Activated CD4-positive, alpha-beta T cell treated with anti-CD3 and anti-CD28 coated beads for 36 hours (primary cell): ENCODE measurements around the gene NPTX1. TPM values are rescaled to one million over a fixed set of nuclear protein-coding genes. Genes with fewer than 3 reads are reported as not detected.
A peak's percentile ranks its signal among the peaks of the same experiment; 100 is the strongest.

Experiments
- ATAC-seq: fragments of 200-7000 bp; cut with Tn5 transposase; one replicate; pipeline ENCODE4 v1.10.0; 2021; ENCODE audit warnings: mild to moderate bottlenecking, moderate library complexity
- CTCF ChIA-PET: fragments of 350-600 bp; sonication (Branson Sonifier 250); formaldehyde crosslinking; loops from one replicate; lab custom pipeline; 2021; ENCODE audit warnings: antibody characterized with exemption; lab: Charles Lee
- POLR2A ChIA-PET: fragments of 350-600 bp; sonication (Branson Sonifier 250); formaldehyde crosslinking; loops from one replicate; lab custom pipeline; 2021; ENCODE audit warnings: antibody characterized with exemption, inconsistent platforms; lab: Charles Lee
- DNase-seq: peaks from one replicate; pipeline ENCODE4 v3.0.0-alpha.2; 2020
- H3K27ac Mint-ChIP-seq: one replicate; pipeline ENCODE4 v1.8.0; 2021; ENCODE audit warnings: mixed read lengths
- H3K27me3 Mint-ChIP-seq: one replicate; pipeline ENCODE4 v1.8.0; 2021; ENCODE audit warnings: mixed read lengths
- H3K36me3 Mint-ChIP-seq: one replicate; pipeline ENCODE4 v1.8.0; 2021; ENCODE audit warnings: low read depth, mixed read lengths
- H3K4me1 Mint-ChIP-seq: one replicate; pipeline ENCODE4 v1.8.0; 2021; ENCODE audit warnings: mixed read lengths
- H3K4me3 Mint-ChIP-seq: one replicate; pipeline ENCODE4 v1.8.0; 2021; ENCODE audit warnings: mild to moderate bottlenecking, moderate library complexity, mixed read lengths
- H3K9me3 Mint-ChIP-seq: one replicate; pipeline ENCODE4 v1.8.0; 2021; ENCODE audit warnings: low read depth, mixed read lengths
- intact Hi-C, 2 experiments: fragments of 100-400 bp; cut with DNase I in 1 of 2; cut with micrococcal nuclease in 1 of 2; formaldehyde crosslinking; loops; one replicate each; pipeline versions ENCODE4 v1.14.2 to v1.15.1; 2022 to 2024; cut with DNase I, micrococcal nuclease
- total RNA-seq, 2 experiments: library from RNA; stranded (reverse); gene quantifications; one replicate each; pipeline ENCODE4 v1.2.3, GENCODE V29; 2021

Gene NPTX1
- total RNA-seq, 2 experiments from 2014 or later, result 22.7 to 27.5 TPM

DNA sequence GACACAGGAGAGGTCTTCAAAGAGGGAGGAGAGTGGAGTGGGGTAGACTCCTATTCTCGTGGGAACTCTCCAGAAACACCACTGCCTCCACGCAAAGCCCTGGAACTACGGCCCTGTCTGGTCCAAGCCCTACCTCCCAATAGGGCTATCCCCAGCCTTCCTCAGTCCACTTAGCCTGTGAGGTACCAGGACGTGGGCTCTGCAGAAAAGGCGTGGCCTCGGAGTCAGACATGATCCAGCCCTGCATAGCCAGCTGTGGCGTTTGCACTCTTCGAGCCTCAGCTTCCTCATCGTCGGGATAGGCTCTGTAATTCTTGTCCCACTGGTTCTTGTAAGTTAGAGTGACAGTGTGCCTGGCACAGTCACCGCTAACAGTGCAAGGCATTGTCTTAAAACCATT lies 47.6 kb downstream of the NPTX1 start:
- H3K36me3 Mint-ChIP-seq, result no peaks in the 10 kb centered on the region
- intact Hi-C loops, result no loop called here
- no peak overlapping the region for H3K4me3 Mint-ChIP-seq
- H3K27me3 Mint-ChIP-seq, result no peaks in the 10 kb centered on the region
- no peak for DNase-seq
- ATAC-seq, result no peak
- no peaks in the 10 kb centered on the region for H3K9me3 Mint-ChIP-seq
- CTCF ChIA-PET, result interaction anchor here (1.0 kb wide), 1 partner anchor 471 kb away, joined by 3 read pairs; no protein-coding TSS in a partner anchor
- H3K27ac Mint-ChIP-seq, result no peak overlapping the region
- POLR2A ChIA-PET, result no interaction called here
- peaks cover 9% of the 10 kb centered on the region for H3K4me1 Mint-ChIP-seq

DNA sequence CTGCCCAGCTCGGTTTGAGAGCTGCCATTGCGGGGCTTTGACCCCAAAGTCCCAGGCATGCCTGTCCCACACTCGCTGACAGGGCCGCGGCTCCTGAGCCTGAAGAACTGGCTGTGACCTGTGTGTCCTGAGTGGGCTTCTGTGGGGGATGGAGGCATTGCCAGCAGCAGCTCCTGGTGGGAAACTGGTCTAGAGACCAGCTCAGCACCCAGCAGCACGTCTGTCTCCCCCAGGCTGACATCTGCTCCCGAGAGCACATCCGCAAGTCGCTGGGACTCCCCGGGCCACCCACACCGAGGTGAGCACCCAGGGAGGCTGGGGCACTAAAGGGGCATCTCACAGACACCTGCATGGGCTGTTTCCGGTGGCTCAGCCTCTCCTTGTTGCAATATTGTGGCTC lies 48.0 kb downstream of the NPTX1 start:
- H3K27ac Mint-ChIP-seq, result no peak overlapping the region
- no peak for DNase-seq
- ChIA-PET CTCF (interaction anchor here (0.6 to 1.6 kb wide), 8 partner anchors 9 to 675 kb away, joined by 3 to 5 read pairs (median 3); no protein-coding TSS in a partner anchor), POLR2A (no interaction called here)
- no peak for ATAC-seq
- peaks cover 9% of the 10 kb centered on the region for H3K4me1 Mint-ChIP-seq
- no peaks in the 10 kb centered on the region for H3K27me3 Mint-ChIP-seq
- no peak overlapping the region for H3K4me3 Mint-ChIP-seq
- intact Hi-C loops, result no loop called here
- no peaks in the 10 kb centered on the region for H3K36me3 Mint-ChIP-seq
- H3K9me3 Mint-ChIP-seq, result no peaks in the 10 kb centered on the region

DNA sequence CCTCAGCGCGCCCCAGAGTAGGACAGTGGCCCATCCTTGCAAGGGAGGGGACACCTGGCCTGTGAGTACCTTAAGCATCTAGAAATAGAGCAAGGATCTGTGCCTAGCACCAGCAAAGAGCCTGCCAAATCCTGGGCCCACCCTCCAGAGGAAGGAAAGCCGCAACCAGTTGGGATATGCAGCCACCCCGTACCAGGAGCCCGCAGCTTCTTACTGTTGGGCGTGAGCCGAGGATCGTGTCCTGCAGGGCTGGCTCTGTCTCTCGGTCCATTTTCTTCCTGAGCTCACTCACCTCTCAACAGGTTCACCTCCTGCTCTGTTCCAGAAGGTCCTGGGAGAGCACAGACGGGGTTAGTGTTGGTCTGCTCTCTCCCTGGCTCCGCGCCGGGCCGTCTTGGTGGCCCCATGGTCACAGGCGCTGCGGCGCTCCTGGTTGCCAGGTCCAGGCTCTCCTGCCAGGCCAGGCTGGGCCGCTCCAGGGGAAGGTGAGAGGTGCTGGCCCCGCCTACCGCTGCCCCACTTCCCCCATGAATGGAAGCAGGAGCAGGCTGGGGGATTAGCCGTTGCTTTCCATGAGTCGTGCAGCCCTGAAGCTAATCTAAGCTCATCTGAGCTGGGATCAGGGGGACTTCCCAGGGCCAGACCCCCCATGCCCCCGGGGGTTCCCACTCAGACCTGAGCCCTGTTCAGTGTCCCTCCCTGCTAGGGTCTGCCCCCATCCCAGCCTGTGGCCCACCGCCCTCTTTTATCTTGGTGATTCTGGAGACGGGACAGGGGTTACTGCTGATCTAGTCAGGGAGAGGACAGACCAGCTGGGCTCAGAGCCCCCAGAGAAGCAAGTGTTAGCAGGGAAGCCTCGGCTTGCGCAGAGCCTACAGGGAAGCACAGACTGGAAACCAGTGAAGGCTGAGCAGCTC lies 48.8 kb downstream of the NPTX1 start:
- ATAC-seq (no peak), DNase-seq (no peak)
- Mint-ChIP-seq H3K27me3 (no peaks in the 10 kb centered on the region), H3K36me3 (no peaks in the 10 kb centered on the region), H3K27ac (no peak overlapping the region), H3K9me3 (no peaks in the 10 kb centered on the region), H3K4me3 (no peak overlapping the region), H3K4me1 (peaks cover 9% of the 10 kb centered on the region)
- POLR2A ChIA-PET, result interaction anchor here (0.6 kb wide), 1 partner anchor 48 kb away, joined by 3 read pairs; no protein-coding TSS in a partner anchor
- CTCF ChIA-PET, result interaction anchor here (0.6 to 1.6 kb wide), 30 partner anchors 8 to 675 kb away, joined by 3 to 11 read pairs (median 3); no protein-coding TSS in a partner anchor
- intact Hi-C loops, result loop anchor here (1.0 to 2.0 kb wide), 7 partner anchors 117 to 673 kb away; partner anchors contain the start of gene RPTOR (in 1 of the 2)

DNA sequence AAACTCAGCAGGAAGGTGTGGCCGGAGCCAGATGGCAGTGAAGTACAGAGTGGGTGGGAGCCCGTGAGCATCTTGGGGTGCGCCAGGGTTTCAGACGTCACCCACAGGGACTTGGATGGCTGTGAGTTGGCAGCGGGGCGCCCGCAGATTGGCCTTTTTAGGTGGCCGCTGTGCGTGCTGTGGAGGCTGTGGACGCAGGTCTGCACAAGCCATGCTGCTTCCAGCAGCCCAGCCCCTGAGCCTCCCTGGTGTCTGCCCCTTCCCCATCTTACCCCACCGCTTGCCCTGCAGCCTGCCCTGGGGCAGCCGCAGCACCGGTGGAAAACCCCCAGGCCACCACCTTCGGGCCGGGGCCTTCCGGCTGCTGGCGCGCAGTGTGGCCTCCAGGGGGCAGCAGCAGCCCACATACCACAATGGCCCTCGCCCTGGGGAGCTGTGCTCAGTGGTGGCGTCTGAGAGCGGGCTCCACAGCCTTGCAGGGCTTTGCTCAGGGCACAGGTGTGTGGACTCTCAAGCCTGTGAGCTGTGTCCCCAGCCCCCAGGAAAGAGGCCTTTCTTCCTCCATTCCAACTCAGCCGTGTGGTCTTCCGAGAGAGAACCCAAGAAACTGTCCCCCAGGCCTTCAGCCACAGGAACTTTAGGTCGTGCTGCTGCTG lies 49.6 kb downstream of the NPTX1 start:
- ChIA-PET POLR2A (interaction anchor here (0.6 kb wide), 1 partner anchor 49 kb away, joined by 3 read pairs; no protein-coding TSS in a partner anchor), CTCF (interaction anchor here (0.6 to 1.6 kb wide), 25 partner anchors 10 to 676 kb away, joined by 3 to 11 read pairs (median 4); no protein-coding TSS in a partner anchor)
- Mint-ChIP-seq H3K27me3 (no peaks in the 10 kb centered on the region), H3K9me3 (no peaks in the 10 kb centered on the region), H3K4me3 (no peak overlapping the region), H3K27ac (no peak overlapping the region), H3K4me1 (peaks cover 9% of the 10 kb centered on the region), H3K36me3 (no peaks in the 10 kb centered on the region)
- intact Hi-C loops, result loop anchor here (1.0 to 2.0 kb wide), 7 partner anchors 118 to 674 kb away; partner anchors contain the start of gene RPTOR (in 1 of the 2)
- ATAC-seq (peak; percentile 99), DNase-seq (peak; percentile 93)

DNA sequence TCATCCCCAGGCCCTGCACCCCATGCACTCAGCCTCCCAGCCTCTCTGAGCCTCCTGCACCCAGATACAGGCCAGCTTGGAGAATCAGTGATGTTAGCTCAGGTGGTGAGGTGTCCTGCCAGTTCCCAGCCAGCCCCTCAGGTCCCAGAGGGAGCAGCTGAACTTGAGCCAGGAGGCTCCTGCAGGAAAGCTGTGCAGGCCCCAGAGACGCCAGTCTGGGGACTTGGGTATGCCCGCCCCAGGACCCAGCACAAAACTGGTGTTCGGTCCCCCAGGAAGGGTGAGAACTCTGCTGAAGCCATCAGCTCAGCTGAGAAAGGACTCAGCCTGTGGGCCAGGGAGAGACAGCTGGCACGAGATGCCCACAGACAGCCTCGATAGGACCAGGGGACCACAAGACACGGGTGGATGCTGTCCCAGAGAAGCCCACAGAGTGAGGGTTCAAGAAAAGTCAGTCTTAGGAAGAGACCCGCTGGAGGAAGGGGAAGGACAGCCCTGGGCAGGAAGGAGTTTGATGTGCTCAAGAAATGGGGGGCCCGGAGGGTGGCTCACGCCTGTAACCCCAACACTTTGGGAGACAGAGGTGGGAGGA lies 50.5 kb downstream of the NPTX1 start:
- H3K27me3 Mint-ChIP-seq, result no peaks in the 10 kb centered on the region
- H3K36me3 Mint-ChIP-seq, result no peaks in the 10 kb centered on the region
- ChIA-PET POLR2A (no interaction called here), CTCF (interaction anchor here (1.3 to 2.8 kb wide), 2 partner anchors 11 to 473 kb away, joined by 4 to 14 read pairs; partner anchors contain the start of gene ENDOV)
- no peak overlapping the region for H3K27ac Mint-ChIP-seq
- H3K9me3 Mint-ChIP-seq, result no peaks in the 10 kb centered on the region
- intact Hi-C loops, result loop anchor here (2.0 kb wide), 2 partner anchors 555 to 675 kb away; no protein-coding TSS in a partner anchor
- DNase-seq, result no peak
- peaks cover 9% of the 10 kb centered on the region for H3K4me1 Mint-ChIP-seq
- no peak overlapping the region for H3K4me3 Mint-ChIP-seq
- no peak for ATAC-seq

DNA sequence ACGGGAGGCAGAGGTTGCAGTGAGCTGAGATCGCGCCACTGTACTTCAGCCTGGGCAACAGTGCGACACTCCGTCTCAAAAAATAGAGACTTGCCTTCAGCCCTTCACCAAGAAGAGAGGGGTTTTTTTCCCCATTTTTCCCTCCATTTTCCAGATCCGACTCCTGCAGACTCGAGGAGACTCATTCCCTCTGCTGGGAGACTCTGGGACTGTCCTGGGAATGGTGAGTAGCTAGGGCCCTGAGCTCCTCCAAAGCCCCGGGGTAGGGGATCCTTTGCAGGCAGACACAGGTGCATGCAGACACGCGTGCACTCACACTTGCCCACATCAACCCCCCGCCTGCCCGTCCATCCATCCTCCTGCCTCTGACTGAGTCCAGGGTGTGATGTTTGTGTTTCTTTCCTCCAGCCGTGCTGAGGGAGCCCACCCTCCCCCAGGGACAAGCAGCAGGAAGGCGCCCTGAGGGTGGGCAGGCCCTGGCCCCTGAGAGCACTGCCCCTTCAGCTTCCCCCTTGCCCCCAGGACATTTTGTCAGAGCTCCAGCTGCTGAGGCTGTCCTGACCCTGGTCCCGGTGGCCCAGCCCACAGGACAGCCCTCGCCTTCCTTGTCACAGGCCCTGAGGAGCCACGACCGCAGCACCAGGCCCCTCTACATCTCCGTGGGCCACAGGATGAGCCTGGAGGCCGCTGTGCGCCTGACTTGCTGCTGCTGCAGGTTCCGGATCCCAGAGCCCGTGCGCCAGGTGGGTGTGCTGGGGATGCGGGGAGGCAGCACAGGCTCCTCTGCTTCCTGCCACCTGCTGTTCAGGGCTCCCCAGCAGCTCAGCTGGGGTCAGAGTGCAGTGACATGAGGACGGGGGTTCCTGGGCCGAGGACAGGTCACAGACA lies 51.3 kb downstream of the NPTX1 start:
- POLR2A ChIA-PET, result interaction anchor here (0.6 kb wide), 1 partner anchor 494 kb away, joined by 3 read pairs; no protein-coding TSS in a partner anchor
- intact Hi-C loops, result no loop called here
- CTCF ChIA-PET, result interaction anchor here (0.7 to 2.8 kb wide), 4 partner anchors 10 to 474 kb away, joined by 3 to 14 read pairs (median 4); partner anchors contain the start of gene ENDOV
- H3K4me3 Mint-ChIP-seq, result no peak overlapping the region
- H3K36me3 Mint-ChIP-seq, result no peaks in the 10 kb centered on the region
- H3K27ac Mint-ChIP-seq, result no peak overlapping the region
- no peaks in the 10 kb centered on the region for H3K27me3 Mint-ChIP-seq
- peaks cover 9% of the 10 kb centered on the region for H3K4me1 Mint-ChIP-seq
- no peaks in the 10 kb centered on the region for H3K9me3 Mint-ChIP-seq
- ATAC-seq, result no peak
- no peak for DNase-seq

DNA sequence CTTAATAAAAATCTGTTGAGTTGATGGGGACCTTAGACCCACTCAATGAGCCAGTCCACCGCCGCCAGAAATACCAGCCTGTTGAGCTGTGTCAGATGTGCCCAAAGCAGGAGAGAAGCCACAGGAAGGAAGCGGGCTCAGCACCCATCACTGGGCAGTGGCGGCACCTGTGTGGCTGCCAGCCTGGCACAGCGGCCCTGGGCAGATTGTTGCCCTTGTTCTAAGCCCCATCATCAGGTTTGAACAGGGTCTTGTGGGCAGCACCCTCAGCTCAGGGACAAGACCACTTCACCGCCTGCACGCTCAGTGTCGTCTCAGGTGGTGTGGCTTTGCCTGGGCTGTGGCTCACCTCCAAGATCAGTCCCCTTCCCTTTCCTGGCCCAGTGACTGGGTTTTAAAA lies 52.1 kb downstream of the NPTX1 start:
- intact Hi-C loops, result no loop called here
- DNase-seq, result no peak
- Mint-ChIP-seq H3K36me3 (no peaks in the 10 kb centered on the region), H3K4me1 (peaks cover 9% of the 10 kb centered on the region), H3K27me3 (no peaks in the 10 kb centered on the region), H3K4me3 (no peak overlapping the region), H3K9me3 (no peaks in the 10 kb centered on the region), H3K27ac (no peak overlapping the region)
- ChIA-PET POLR2A (interaction anchor here (0.6 kb wide), 1 partner anchor 495 kb away, joined by 3 read pairs; no protein-coding TSS in a partner anchor), CTCF (interaction anchor here (0.6 to 2.8 kb wide), 3 partner anchors 9 to 619 kb away, joined by 3 to 14 read pairs (median 3); partner anchors contain the start of gene ENDOV)
- no peak for ATAC-seq

DNA sequence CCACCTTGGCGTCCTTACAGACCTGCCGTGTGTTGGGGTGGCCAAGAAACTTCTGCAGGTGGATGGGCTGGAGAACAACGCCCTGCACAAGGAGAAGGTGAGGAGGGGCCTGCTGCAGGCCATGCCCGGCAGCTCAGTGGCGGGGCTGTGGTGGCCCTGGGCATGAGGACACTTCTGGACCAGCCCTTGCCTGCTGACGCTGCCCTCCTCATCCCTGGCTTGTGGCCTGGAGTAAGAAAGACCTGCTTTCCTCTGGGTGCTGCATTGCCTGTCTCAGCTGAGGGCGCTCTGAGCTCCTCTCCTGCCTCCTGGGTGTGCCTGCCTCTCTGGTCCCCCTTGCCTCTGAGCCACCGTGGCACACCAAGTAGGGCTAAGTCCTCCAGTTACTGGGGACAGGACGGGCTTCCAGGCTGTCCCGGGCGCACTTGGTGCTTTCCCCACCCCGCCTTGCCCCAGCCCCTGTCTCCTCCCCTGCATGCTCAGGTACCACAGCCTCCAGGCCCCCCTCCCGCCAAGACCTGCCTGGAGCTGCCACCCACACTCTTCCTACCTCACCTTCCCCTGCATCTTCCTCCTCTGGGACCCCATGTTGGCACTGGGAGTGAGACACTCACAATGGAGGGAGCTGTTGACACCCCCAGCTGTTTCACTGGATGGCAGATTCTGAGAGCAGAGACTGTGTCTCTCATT lies 52.7 kb downstream of the NPTX1 start:
- ChIA-PET CTCF (interaction anchor here (0.6 to 2.8 kb wide), 3 partner anchors 9 to 619 kb away, joined by 3 to 14 read pairs (median 3); partner anchors contain the start of gene ENDOV), POLR2A (no interaction called here)
- Mint-ChIP-seq H3K4me1 (peaks cover 9% of the 10 kb centered on the region), H3K4me3 (no peak overlapping the region), H3K27me3 (no peaks in the 10 kb centered on the region), H3K36me3 (no peaks in the 10 kb centered on the region), H3K9me3 (no peaks in the 10 kb centered on the region), H3K27ac (no peak overlapping the region)
- no peak for DNase-seq
- intact Hi-C loops, result no loop called here
- no peak for ATAC-seq

DNA sequence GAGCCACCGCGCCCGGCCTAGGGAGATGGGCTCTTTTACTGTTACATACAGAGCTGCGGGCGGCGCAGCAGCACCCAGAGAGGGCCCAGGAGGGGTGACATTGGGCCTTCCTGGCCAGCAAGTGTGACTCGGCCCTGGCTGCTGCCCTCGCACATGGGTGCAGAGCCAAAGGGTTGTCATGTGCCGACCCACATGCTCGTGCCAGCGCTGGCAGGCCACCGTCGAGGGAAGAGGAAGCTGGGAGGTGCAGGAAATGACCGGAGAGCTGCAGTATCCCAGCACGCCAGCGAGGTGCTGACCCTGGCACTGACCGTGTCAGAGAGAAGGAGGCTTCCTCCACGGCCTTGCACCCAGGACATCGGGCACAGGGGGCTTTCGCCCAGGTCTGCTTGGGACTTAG lies 53.4 kb downstream of the NPTX1 start:
- peaks cover 4% of the 10 kb centered on the region for H3K36me3 Mint-ChIP-seq
- no peaks in the 10 kb centered on the region for H3K27me3 Mint-ChIP-seq
- intact Hi-C loops, result no loop called here
- no peak overlapping the region for H3K27ac Mint-ChIP-seq
- no peaks in the 10 kb centered on the region for H3K9me3 Mint-ChIP-seq
- peaks cover 9% of the 10 kb centered on the region for H3K4me1 Mint-ChIP-seq
- CTCF ChIA-PET, result interaction anchor here (0.6 to 2.8 kb wide), 3 partner anchors 8 to 601 kb away, joined by 3 to 14 read pairs (median 3); partner anchors contain the start of gene ENDOV
- no peak for DNase-seq
- ATAC-seq, result no peak
- H3K4me3 Mint-ChIP-seq, result no peak overlapping the region
- POLR2A ChIA-PET, result no interaction called here
